ENCODE data around the gene GPN1. TPM values are rescaled to one million over a fixed set of nuclear protein-coding genes. Genes with fewer than 3 reads are reported as not detected.

GPN1 gene
- total RNA-seq, 1 experiment from 2014 or later = 35.9 TPM

GRCh38 chr2:27645197-27645596, 16.3 kb downstream of the GPN1 start (continued):
- TF ChIP-seq RORB (CRISPR knock-in tag; IDR thresholded peaks at IDR 0.05) (no peak), IRF2 (CRISPR knock-in tag; IDR thresholded peaks at IDR 0.05; ENCODE audit: borderline replicate concordance, low read depth) (no peak), ZNF425 (CRISPR knock-in tag; conservative IDR thresholded peaks at IDR 0.05) (no peak)

- no peak overlapping the region for H3K4me3 Mint-ChIP-seq
- CTCF ChIA-PET = interaction anchor here (1.3 to 1.5 kb wide), 2 partner anchors 36 to 974 kb away, joined by 3 read pairs; no protein-coding TSS in a partner anchor
- ATAC-seq = no peak
These were observed 18.4 kb downstream of the GPN1 start for GRCh38 chr2:27647289-27647688.

GRCh38 chr2:27647737-27648136, 18.9 kb downstream of the GPN1 start:
- POLR2A ChIA-PET = no interaction called here
- CTCF ChIA-PET = no interaction called here
- Mint-ChIP-seq H3K36me3 (peaks cover 36% of the 10 kb centered on the region), H3K9me3 (no peaks in the 10 kb centered on the region), H3K27ac (peak overlapping the region; percentile 56; the same call in 1 of the 2 replicates), H3K4me3 (no peak overlapping the region), H3K4me1 (no peaks in the 10 kb centered on the region), H3K27me3 (ENCODE audit: low read depth) (no peaks in the 10 kb centered on the region)
- no peak for TF ChIP-seq ZBTB43 (CRISPR knock-in tag; IDR thresholded peaks at IDR 0.05)
- TF ChIP-seq CREM (CRISPR knock-in tag; IDR thresholded peaks at IDR 0.05) = no peak
- TF ChIP-seq E2F5 (CRISPR knock-in tag; IDR thresholded peaks at IDR 0.05) = no peak
- no peak for TF ChIP-seq TEAD1 (CRISPR knock-in tag; IDR thresholded peaks at IDR 0.05)
- TF ChIP-seq ZNF416 (CRISPR knock-in tag; IDR thresholded peaks at IDR 0.05) = no peak
- no peak for TF ChIP-seq ZNF423 (CRISPR knock-in tag; IDR thresholded peaks at IDR 0.05)
- no peak for TF ChIP-seq ATF6 (CRISPR knock-in tag; IDR thresholded peaks at IDR 0.05)
- TF ChIP-seq PRRX2 (CRISPR knock-in tag; IDR thresholded peaks at IDR 0.05) = no peak
- TF ChIP-seq ARID4B (CRISPR knock-in tag; IDR thresholded peaks at IDR 0.05; ENCODE audit: borderline replicate concordance) = no peak
- DNase-seq (ENCODE audit: low spot score) = no peak
- no peak for ATAC-seq

More at GRCh38 chr2:27647289-27647688, 18.4 kb downstream of the GPN1 start:
- H3K9me3 Mint-ChIP-seq = no peaks in the 10 kb centered on the region
- peaks cover 32% of the 10 kb centered on the region for H3K36me3 Mint-ChIP-seq
- H3K27ac Mint-ChIP-seq = no peak overlapping the region
- DNase-seq (ENCODE audit: low spot score) = no peak
- POLR2A ChIA-PET = no interaction called here
- H3K27me3 Mint-ChIP-seq (ENCODE audit: low read depth) = no peaks in the 10 kb centered on the region
- H3K4me1 Mint-ChIP-seq = no peaks in the 10 kb centered on the region
- TF ChIP-seq NFYB (CRISPR knock-in tag; conservative IDR thresholded peaks at IDR 0.05; ENCODE audit: low read depth) (no peak), E2F1 (CRISPR knock-in tag; IDR thresholded peaks at IDR 0.05) (no peak)
